GM18511 (cell line): Measurements from ENCODE around the gene STK39.

Experiments used
- ATAC-seq: cut with Tn5 transposase; IDR thresholded peaks from one replicate; pipeline ENCODE4 v1.9.1; 2021; ENCODE audit warnings: mild to moderate bottlenecking, moderate library complexity; ENCODE audit not compliant: unreplicated experiment

STK39 gene

DNA sequence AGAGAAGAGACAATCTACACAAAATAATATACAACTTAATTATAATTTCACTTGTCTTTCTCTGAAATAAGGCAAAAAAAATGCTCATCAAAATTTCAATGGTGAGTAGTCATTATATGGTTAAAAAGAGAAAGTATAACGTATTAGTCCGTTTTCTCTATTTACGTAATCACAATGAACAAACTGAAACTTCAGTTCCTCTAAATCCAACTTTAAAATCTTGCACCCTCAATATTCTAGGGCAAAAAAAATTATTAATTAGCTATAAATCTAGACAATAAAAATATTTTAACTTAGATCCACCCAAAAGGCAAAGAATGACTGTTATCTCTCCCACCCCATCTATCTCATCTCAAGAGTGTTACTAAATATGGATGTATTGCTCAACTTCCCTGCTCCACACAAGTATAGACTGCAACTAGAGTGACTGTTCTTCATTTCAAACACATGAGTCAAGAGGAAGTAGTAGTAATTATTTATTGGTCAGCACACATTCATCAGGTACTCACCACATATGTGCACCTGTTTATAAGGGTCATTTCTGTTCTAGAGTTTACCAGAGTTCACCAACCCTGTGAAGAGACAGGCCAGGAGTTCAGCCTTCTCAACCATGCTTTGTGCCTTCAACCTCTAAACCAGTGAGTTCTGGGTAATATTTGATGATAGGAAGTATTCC lies 36.4 kb downstream of the STK39 start:
- no peak for ATAC-seq

DNA sequence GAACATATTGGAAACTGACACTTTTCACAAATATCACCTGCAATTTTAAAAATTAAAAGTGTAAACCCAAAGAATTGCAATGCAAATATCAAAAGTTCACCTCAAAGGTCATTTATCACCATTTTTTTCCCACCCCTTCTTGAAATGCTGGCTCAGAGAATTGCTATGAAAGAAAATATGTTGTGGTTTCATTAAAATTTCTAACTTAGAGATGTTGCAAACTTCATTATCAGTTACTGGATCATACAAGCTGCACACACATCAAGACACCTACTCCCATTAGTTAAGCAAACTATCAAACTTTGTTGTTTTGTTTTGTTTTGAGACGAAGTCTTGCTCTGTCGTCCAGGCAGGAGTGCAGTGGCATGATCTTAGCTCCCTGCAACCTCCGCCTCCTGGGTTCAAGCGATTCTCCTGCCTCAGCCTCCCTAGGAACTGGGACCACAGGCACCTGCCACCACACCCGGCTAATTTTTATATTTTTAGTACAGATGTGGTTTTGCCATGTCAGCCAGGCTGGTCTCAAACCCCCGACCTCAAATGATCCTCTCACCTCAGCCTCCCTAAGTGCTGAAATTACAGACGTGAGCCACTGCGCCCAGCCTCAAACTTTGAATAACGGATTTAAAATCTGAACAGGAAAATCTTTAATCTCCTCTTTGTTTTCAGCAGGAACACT lies 37.0 kb downstream of the STK39 start:
- ATAC-seq, result no peak

- no peak for ATAC-seq
Measured at GRCh38 chr2:168208652-168209051, 38.7 kb downstream of the STK39 start.

GRCh38 chr2:168207851-168208250 lies 39.5 kb downstream of the STK39 start:
- ATAC-seq, result no peak

DNA sequence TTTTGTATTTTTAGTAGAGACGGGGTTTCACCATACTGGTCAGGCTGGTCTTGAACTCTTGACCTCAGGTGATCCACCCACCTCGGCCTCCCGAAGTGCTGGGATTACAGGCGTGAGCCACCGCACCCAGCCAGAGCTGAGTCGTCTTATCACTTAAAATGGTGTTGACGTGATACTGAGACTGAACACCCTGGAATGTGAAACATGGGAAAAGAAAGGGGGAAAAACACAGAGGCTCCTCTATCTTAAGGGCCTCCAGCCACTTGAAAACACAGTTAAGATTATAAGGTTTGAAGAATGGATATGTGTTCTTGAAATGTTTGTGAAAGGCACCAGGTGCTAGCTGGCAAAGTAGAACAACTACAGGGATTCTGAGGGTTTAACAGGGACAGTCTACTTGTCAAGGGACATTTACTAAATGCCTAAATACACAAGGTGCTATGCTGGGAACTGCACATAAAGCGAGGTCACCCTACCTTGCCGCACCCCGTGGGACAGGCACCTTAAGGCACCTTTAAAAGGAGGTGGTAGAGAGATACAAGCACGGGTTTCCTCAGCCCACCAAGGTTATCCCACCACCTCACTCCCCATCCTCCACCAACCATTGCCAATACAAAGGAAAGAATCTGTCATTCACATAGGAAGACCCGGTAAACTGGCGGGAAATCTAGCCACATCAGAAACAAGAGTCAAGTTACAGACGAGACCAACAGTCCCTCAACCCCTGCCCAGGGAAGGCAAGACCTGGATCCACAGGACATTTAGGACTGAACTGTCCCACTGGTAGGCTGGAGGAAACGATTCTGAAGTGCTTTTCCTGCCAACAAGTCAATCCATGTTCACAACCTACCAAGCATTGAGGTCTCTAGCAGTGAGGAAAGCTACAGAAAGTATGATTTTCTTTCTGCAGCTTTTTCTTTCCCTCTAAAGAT lies 43.4 kb downstream of the STK39 start:
- no peak for ATAC-seq

DNA sequence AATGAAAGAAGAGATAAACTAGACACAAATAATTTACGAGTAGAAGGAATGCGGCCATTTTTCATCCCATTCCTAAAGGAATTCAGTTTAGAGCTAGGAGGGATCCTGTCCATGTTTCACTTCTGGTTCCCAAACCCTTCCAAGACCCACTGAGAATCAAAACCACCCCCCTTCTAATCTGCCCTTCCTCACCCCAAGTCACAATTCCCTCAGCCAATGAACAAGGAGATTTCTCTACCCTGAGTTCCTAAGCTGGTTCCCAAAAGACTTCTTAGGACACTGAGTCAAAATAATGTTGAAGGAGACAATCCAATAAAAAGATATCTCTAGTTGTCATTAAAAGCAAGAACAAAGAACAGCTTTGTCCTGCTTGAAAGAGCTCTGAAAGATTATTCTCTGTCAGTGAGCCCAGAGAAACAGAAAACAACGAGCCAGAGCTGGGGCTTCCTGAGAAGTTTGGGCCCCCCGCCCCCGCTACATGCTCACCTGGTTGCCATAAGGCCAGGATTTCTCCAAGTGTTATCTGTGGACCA lies 45.7 kb downstream of the STK39 start:
- no peak for ATAC-seq

DNA sequence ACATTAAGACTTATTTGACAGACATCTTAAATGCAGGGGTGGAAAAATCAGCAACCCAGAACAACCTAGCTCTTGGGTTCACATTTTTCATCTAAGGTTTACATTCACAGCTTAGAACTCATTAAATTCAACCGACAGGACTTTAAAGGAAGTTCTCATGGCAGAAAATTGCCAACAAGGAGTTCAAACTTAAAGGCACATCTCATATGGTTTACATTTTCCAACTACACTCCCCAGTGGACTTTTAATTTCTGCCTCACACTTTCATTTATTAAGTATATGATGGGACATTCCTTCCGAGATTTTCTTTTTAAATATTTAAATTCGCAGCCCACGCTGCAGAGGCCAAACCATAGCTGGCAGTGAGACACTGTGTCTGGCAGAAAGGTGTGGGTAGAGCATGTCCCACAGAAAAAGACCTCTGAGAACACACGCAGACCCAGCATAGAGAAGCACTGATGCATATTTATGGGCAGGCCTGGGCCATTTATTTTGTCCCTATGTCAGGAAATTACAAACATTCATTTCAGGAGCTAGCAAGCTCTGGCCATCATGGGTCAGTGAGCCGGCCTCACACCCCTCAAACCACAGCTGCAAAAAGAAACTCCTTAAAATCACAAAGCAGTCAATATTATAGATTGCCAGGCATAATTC lies 46.3 kb downstream of the STK39 start:
- no peak for ATAC-seq

- no peak for ATAC-seq
Measured at GRCh38 chr2:168198476-168199207, 48.8 kb downstream of the STK39 start.

- ATAC-seq, result no peak
Measured at GRCh38 chr2:168196764-168197180, 50.6 kb downstream of the STK39 start.

DNA sequence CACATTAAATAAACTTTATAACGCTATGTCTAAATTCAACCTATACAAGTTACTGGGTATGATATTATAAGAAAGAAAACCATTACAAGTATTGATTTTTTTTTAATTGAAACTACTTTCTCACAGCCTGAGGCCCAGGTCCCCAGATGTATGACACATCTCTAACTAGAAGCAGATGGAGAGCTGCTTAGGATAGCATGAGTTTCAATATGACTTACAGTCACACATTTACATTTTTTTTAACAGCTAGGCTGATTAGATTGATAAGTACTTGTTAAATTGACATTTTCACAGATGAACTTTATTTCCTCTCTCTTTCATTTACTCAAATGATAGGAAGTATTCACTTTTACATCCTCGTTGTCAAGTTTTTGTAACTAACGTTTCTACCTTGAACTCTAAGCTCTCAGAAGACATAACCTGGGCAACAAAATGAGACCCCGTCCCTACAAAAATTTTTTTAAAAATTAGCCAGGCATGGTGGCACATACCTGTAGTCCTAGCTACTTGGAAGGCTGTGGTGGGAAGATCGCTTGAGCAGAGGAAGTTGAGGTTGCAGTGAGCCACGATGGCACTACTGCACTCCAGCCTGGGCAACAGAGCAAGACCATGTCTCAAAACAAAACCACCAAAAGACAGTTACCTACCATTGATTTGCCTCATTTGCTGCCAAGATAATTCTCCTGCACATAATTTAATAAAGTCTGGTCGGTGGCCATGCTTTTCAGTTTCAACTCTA lies 52.4 kb downstream of the STK39 start:
- peak; percentile 94 for ATAC-seq

GRCh38 chr2:168192839-168193616 lies 54.4 kb downstream of the STK39 start:
- no peak for ATAC-seq

GRCh38 chr2:168191955-168192785 lies 55.2 kb downstream of the STK39 start:
- ATAC-seq, result no peak

GRCh38 chr2:168190590-168191336 lies 56.6 kb downstream of the STK39 start:
- ATAC-seq, result no peak

DNA sequence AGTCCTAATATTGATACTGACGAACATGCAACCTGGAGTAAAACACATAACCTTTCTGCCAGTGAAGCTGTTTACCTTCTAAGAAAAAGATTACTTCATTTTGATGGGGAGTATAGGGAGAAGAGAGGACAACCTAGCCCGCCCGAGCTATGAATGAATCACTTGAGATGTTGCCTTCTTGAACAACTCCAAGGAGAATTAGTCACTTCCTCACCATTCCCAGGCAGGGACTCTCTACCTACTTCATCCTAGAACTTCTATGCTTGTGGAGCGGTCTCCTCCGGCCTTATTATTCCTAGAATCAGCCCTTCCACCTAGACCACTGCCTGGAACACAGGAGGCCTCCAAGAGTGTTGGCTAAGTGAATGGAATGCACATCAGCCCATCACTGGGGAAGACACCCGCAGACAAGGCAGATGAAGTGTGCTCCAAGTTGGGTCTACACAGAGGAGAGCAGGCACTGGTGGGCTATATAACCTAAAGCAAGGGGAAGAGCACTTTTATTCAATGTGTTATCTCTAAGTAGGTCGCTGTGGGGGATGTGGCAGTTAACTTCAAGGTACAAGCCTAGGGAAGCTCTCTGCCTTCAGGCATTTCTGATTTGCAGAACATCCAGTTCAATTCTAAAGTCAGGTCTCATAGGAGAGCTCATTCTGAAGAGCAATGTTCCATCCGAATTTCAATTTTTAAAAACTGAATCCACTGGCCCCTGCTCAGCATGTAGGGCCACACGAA lies 57.4 kb downstream of the STK39 start:
- no peak for ATAC-seq

GRCh38 chr2:168188002-168188401 lies 59.4 kb downstream of the STK39 start:
- no peak for ATAC-seq

DNA sequence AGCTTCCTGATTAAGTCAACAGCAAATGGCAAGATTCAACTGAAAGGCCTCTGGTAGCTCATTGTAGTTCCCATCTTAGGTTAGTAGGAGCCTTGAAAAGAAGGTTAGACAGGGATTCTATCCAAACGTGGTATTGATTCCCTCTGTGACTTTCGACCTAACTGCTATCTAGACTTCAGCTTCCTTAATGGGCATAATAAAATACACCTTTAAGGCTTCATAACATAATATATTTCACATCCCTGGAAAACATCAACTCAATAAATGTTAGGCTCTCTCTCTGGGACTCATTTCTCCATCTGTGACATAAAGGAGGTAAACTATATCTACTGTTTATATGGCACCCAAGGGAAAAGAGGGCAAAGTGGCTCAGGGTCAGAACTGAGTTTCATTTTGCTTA lies 60.9 kb downstream of the STK39 start:
- ATAC-seq, result no peak
